Omental fat pad (tissue), 4 donors: ENCODE results near the gene ABHD3. TPM values are rescaled to one million over a fixed set of nuclear protein-coding genes. Genes with fewer than 3 reads are reported as not detected.
"Not testable (repeated sequence)": the region's sequence is repeated elsewhere in the genome, so short reads cannot be mapped to it uniquely, and the experiment has no call there.

Experiments
- ATAC-seq: fragments of 150-250 bp; one replicate; pipeline ENCODE4 v1.9.1; 2016; ENCODE audit warnings: mild to moderate bottlenecking, moderate library complexity; ENCODE audit not compliant: low FRiP score
- DNase-seq: peaks from one replicate; pipeline ENCODE4 v3.0.0-alpha.2; 2019; ENCODE audit warnings: low spot score
- CTCF ChIP-seq, 3 donors: fragments of 450-650 bp; IDR thresholded peaks; one replicate each; pipeline ENCODE4 v1.5.1; 2016 to 2017; ENCODE audit warnings: antibody characterized with exemption in 3 of 3, mild to moderate bottlenecking in 3 of 3, moderate library complexity in 2 of 3
- total RNA-seq, 4 donors: library from RNA; depleted of rRNA; stranded (reverse); fragments of >200 nt; gene quantifications; one replicate each; pipeline ENCODE4 v1.1.0, GENCODE V29; 2016

Gene ABHD3
- total RNA-seq, 4 donors from 2014 or later: 9.6 to 26.8 (median 14.5) TPM

DNA sequence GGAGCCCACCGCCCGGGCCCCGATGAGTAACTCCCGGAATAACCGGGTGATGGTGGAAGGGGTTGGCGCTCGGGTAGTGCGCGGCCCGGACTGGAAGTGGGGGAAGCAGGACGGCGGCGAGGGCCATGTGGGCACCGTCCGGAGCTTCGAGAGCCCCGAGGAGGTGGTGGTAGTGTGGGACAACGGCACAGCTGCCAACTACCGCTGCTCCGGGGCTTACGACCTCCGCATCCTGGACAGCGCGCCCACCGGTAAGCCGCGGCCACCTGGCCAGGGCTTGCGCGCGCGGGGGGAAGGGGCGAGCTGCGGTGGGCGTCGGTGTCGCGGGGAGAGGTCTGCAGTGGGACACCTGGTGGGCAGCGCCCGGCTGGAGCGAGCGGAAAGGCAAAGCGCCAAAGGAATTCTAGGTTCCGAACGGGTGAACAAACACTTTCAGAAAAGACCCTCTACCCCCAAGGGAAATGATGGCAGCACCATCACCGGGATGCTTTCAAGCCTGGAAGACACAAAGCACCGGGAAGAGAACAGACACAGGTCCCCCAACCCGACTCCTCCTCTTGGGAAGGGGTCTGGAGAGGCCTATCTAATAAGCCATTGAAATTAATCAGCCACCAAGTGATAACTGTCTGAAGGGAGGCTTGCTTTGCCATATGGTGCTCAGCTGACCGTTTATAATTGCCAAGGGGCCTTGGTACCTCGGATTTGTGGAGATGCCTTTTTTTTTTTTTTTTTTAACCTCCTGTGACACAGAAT, 37.2 kb upstream of the ABHD3 start:
- peak; percentile 4 for ATAC-seq
- no peak for TF ChIP-seq CTCF (IDR thresholded peaks at IDR 0.05)
- no peak for DNase-seq

- DNase-seq (no peak), ATAC-seq (no peak)
- TF ChIP-seq CTCF (IDR thresholded peaks at IDR 0.05): no peak
Observed at GRCh38 chr18:21741312-21741561, 36.7 kb upstream of the ABHD3 start.

DNA sequence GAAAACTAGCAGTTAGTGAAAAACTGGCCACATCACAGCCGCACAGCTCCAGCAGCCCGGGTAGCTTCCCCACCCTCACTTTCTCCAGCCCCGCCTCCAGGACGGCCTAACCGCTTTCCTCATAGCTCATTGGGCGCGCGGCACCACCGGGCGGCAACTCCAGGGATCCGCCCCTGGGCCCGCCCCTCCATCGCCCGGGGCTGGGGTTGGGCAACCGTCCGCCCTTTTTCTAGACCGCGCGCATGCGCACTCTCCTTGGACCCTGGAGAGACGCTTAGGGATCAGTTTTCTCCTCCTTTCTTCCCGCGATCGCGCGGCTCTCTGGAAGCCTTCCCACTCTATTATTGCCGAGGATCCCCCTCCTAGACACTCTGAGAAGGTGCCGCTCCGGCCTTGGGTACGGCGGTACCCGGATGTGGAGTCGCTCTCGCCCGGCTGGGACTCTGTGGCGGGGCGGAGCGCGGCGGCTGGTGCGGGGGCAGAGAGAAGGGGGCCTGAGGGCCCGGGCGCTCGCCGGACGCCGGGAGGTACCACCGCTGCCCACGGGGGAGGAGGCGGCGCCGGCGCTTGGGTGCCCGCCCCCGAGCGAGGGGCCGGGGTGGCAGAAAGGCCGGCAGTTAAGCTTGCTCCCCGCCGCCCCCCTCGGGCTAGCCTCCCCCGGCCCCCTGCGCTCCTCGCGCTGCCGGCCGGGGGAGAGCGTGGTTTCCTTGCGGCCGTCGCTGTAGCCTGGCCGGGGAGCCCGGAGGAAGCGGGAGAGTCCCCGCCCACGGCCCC, 36.2 kb upstream of the ABHD3 start, which contains the start of gene MIB1:
MIB1 (plus strand) TSS at position 255 of the 774 bp plus-strand sequence. CDS start 792 bp downstream, outside the sequence.
- DNase-seq (peak; percentile 97), ATAC-seq (peak; percentile 99)
- TF ChIP-seq CTCF (IDR thresholded peaks at IDR 0.05): no peak

DNA sequence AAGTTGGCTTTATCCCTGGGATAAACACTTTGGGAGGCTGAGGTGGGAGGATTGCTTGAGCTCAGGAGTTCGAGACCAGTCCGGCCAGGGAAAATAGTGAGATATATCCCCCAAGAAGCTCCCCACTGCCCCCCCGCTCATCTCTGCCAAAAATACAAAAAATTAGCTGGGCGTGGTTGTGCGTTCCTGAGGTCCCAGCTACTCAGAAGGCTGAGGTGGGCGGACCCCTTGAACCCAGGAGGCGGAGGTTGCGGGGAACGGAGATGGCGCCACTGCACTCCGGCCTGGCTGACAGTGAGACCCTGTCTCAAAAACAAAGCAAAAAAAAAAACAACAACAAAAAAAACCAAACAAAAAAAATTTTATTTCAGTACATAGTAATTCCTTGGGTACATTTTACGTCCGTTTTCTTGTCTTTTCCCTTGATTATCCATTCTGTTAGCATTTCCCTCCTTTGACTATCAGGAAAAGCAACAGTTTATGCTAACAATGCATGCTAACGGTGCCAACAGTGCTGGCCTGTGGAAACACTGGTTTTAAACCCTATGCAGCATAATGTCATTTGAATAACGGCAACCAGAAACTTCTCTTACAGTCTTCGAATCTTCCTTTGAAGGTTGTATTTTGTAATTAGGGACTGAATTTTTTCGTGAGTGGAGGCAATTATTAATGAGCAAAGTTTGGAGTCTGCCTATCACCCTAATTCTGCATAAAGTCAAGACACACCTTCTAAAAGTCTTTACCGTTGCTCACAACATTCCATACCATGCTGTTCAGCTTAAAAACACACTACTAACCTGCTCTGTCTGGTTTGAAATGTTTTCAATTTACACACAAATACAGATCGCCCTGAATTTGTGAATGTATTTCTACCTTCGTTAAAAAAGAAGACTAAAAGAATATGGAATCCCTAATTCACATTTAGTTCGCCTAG, 35.3 kb upstream of the ABHD3 start:
- ATAC-seq (peak; percentile 33), DNase-seq (no peak)
- no peak for TF ChIP-seq CTCF (IDR thresholded peaks at IDR 0.05)

GRCh38 chr18:21736926-21737325, 32.4 kb upstream of the ABHD3 start:
- ATAC-seq, DNase-seq: not testable (repeated sequence)

- TF ChIP-seq CTCF (IDR thresholded peaks at IDR 0.05): no peak
Observed at GRCh38 chr18:21735452-21736015, 31.0 kb upstream of the ABHD3 start.

GRCh38 chr18:21733011-21733410, 28.4 kb upstream of the ABHD3 start:
- ATAC-seq (no peak), DNase-seq (no peak)
- TF ChIP-seq CTCF (IDR thresholded peaks at IDR 0.05): no peak

More at GRCh38 chr18:21735452-21736015, 31.0 kb upstream of the ABHD3 start:
- ATAC-seq: no peak
- no peak for DNase-seq
